Spleen (tissue), 7 donors: ENCODE data around the gene TEX54.

Source experiments
- POLR2A ChIP-seq, 3 donors: fragments of 450-650 bp; IDR thresholded peaks; one replicate each; pipeline ENCODE4 v1.5.1; 2017; ENCODE audit warnings: antibody characterized with exemption in 3 of 3, mild to moderate bottlenecking in 1 of 3
- POLR2AphosphoS5 ChIP-seq, 3 donors: sonication (generic); formaldehyde crosslinking; IDR thresholded peaks; one replicate each; pipeline ENCODE4 v1.5.1; 2017; ENCODE audit warnings: antibody characterized with exemption in 3 of 3
- TF ChIP-seq, protein P1 (sequence below), 11 experiments: fragments of 200-600 bp in 7 of 11; fragments of 450-650 bp in 4 of 11; sonication (generic) in 4 of 11; IDR thresholded peaks in 8 of 11; conservative IDR thresholded peaks in 3 of 11; 1 replicate in 7 of 11; 2 replicates in 4 of 11; pipeline versions ENCODE4 v1.4.0 to v1.8.0; 2016 to 2021; ENCODE audit warnings: antibody characterized with exemption in 11 of 11, inconsistent platforms in 4 of 11, mild to moderate bottlenecking in 1 of 11
- donor health status: DM: no; HTN: no; CAD: no; lungs with moderate emphysema.
- donor health status: DM: no; HTN: no; CAD: no.
- donor health status: DM: no; HTN: no; CAD: no.

DNA sequence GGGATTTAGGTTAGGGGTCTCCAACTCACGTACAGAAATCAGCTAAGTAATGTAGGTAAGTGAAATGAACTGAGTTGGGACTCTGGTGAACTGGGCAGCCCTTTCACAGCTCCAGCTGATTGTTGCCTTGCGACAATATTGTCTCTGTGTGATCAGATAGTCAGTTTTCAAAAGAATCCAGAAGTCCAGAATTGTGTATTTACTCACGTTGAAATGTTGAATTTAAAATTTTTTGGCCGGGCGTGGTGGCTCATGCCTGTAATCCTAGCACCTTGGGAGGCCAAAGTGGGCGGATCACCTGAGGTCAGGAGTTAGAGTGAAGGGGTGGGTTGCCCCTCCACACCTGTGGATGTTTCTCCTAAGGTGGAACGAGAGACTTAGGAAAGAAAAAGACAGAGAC, 25.6 kb upstream of the TEX54 start:
- TF ChIP-seq POLR2A (IDR thresholded peaks at IDR 0.05) (no peak), POLR2AphosphoS5 (IDR thresholded peaks at IDR 0.05) (no peak)
- TF ChIP-seq, protein P1, sequence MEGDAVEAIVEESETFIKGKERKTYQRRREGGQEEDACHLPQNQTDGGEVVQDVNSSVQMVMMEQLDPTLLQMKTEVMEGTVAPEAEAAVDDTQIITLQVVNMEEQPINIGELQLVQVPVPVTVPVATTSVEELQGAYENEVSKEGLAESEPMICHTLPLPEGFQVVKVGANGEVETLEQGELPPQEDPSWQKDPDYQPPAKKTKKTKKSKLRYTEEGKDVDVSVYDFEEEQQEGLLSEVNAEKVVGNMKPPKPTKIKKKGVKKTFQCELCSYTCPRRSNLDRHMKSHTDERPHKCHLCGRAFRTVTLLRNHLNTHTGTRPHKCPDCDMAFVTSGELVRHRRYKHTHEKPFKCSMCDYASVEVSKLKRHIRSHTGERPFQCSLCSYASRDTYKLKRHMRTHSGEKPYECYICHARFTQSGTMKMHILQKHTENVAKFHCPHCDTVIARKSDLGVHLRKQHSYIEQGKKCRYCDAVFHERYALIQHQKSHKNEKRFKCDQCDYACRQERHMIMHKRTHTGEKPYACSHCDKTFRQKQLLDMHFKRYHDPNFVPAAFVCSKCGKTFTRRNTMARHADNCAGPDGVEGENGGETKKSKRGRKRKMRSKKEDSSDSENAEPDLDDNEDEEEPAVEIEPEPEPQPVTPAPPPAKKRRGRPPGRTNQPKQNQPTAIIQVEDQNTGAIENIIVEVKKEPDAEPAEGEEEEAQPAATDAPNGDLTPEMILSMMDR (IDR thresholded peaks at IDR 0.05 in 8 of 11, conservative IDR thresholded peaks at IDR 0.05 in 3 of 11), result no peak
